WTC11 (cell line): ENCODE measurements around the gene PYCR2.

ENCODE experiments used
- CREB1 ChIP-seq: sonication (generic); formaldehyde crosslinking; IDR thresholded peaks from 2 replicates; pipeline ENCODE4 v1.8.0; 2023; ENCODE audit warnings: mild to moderate bottlenecking, missing genetic modification reagents
- CTCF ChIP-seq: fragments of 200-600 bp; IDR thresholded peaks from 2 replicates; pipeline ENCODE4 v1.8.0; 2022; ENCODE audit warnings: antibody characterized with exemption
- TF ChIP-seq, protein P1 (sequence below): sonication (generic); formaldehyde crosslinking; IDR thresholded peaks from 2 replicates; pipeline ENCODE4 v1.8.1; 2022; ENCODE audit warnings: low read depth, mild to moderate bottlenecking, moderate library complexity, missing genetic modification reagents, borderline replicate concordance

- TF ChIP-seq CREB1 (no peak), CTCF (no peak)
- TF ChIP-seq, protein P1, sequence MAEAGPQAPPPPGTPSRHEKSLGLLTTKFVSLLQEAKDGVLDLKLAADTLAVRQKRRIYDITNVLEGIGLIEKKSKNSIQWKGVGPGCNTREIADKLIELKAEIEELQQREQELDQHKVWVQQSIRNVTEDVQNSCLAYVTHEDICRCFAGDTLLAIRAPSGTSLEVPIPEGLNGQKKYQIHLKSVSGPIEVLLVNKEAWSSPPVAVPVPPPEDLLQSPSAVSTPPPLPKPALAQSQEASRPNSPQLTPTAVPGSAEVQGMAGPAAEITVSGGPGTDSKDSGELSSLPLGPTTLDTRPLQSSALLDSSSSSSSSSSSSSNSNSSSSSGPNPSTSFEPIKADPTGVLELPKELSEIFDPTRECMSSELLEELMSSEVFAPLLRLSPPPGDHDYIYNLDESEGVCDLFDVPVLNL (CRISPR knock-in tag): no peak
These were observed 9.1 kb downstream of the PYCR2 start for GRCh38 chr1:225914947-225915346.
